ENCODE results near the gene MANEAL. TPM values are rescaled to one million over a fixed set of nuclear protein-coding genes. Genes with fewer than 3 reads are reported as not detected.
A peak's percentile ranks its signal among the peaks of the same experiment; 100 is the strongest.

Gene MANEAL
- total RNA-seq, 6 experiments from 2014 or later, result 3.2 to 9.4 (median 5.4) TPM

GRCh38 chr1:37841652-37842051 is 48.0 kb downstream of the MANEAL start:
- intact Hi-C loops (cut with DNase I), result no loop called here
- Histone ChIP-seq H3K4me1 (peaks cover 0 to 16% (median 7%) of the 10 kb centered on the region in 4 donors), H3K4me3 (no peak overlapping the region), H3K36me3 (peaks cover 0 to 34% (median 9%) of the 10 kb centered on the region in 4 donors), H3K9me3 (no peaks in the 10 kb centered on the region), H3K27ac (no peak overlapping the region), H3K27me3 (no peaks in the 10 kb centered on the region)
- TF ChIP-seq, protein P1, sequence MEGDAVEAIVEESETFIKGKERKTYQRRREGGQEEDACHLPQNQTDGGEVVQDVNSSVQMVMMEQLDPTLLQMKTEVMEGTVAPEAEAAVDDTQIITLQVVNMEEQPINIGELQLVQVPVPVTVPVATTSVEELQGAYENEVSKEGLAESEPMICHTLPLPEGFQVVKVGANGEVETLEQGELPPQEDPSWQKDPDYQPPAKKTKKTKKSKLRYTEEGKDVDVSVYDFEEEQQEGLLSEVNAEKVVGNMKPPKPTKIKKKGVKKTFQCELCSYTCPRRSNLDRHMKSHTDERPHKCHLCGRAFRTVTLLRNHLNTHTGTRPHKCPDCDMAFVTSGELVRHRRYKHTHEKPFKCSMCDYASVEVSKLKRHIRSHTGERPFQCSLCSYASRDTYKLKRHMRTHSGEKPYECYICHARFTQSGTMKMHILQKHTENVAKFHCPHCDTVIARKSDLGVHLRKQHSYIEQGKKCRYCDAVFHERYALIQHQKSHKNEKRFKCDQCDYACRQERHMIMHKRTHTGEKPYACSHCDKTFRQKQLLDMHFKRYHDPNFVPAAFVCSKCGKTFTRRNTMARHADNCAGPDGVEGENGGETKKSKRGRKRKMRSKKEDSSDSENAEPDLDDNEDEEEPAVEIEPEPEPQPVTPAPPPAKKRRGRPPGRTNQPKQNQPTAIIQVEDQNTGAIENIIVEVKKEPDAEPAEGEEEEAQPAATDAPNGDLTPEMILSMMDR (IDR thresholded peaks at IDR 0.05), result no peak
- no peak for TF ChIP-seq POLR2A (IDR thresholded peaks at IDR 0.05)
- 83% methylated on average over 3 of the region's 3 CpGs for WGBS (ENCODE audit: insufficient coverage, low coverage, low lambda C conversion rate, missing lambda C conversion rate)
- DNase-seq, result no peak
- ATAC-seq, result no peak

DNA sequence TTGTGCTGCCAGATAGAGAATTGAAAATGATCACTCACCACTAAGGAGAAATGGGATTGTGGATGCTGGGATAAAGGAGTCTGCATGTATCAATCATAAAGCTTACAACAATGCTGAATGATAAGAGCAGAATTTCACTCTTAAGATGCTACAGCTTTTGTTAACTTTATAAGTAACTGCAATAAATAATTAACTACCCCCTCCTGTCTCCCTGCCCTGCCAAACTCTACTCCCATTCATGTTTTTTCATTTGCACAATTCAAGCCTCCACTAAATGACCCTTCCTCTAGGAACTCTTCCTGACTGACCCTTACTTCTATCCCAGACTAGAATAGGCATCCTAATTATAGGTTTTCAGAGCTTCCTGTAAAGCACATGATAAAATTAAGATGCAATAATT is 50.9 kb downstream of the MANEAL start:
- DNase-seq, result no peak
- no peaks in the 10 kb centered on the region for H3K27me3 ChIP-seq
- no peak overlapping the region for H3K4me3 ChIP-seq
- peaks cover 0 to 8% (median 2%) of the 10 kb centered on the region in 4 donors for H3K36me3 ChIP-seq
- no peaks in the 10 kb centered on the region for H3K9me3 ChIP-seq
- peaks cover 0 to 16% (median 7%) of the 10 kb centered on the region in 4 donors for H3K4me1 ChIP-seq
- TF ChIP-seq POLR2A (IDR thresholded peaks at IDR 0.05), result no peak
- TF ChIP-seq, protein P1 (IDR thresholded peaks at IDR 0.05), result no peak
- ATAC-seq, result peak in 2 of 4 donors; percentile 40 to 43
- H3K27ac ChIP-seq, result no peak overlapping the region
- intact Hi-C loops (cut with DNase I), result no loop called here

- Histone ChIP-seq H3K9me3 (no peaks in the 10 kb centered on the region), H3K27ac (no peak overlapping the region), H3K4me3 (no peak overlapping the region), H3K4me1 (peaks cover 0 to 16% (median 7%) of the 10 kb centered on the region in 4 donors), H3K36me3 (peaks cover 0 to 2% (median 0%) of the 10 kb centered on the region in 4 donors), H3K27me3 (no peaks in the 10 kb centered on the region)
- TF ChIP-seq, protein P1 (IDR thresholded peaks at IDR 0.05), result no peak
- no peak for TF ChIP-seq POLR2A (IDR thresholded peaks at IDR 0.05)
- intact Hi-C loops (cut with DNase I), result no loop called here
- no peak for DNase-seq
- ATAC-seq, result no peak
- 52% methylated on average over 5 of the region's 5 CpGs for WGBS (ENCODE audit: insufficient coverage, low coverage, low lambda C conversion rate, missing lambda C conversion rate)
These were observed 51.5 kb downstream of the MANEAL start for GRCh38 chr1:37845049-37845646.

DNA sequence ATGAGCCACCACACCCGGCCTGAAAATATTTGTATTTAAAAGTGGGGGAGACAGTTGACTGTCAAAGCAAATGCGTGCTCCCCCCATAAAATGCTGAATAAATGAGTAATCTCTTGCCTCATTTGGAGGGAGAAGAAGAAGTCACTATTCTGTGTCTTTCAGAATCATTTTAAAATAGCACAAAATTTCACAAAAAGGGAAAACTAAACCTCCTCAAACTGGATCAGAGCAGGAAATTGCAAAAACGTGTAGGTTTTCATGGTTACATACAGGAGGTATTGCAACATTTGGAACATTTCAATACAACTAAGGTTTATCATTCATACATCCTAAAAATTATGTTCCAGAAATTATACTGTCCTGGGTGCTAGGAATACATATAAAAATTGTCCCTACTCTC is 52.1 kb downstream of the MANEAL start:
- no peak overlapping the region for H3K4me3 ChIP-seq
- DNase-seq, result no peak
- peaks cover 0 to 20% (median 7%) of the 10 kb centered on the region in 4 donors for H3K4me1 ChIP-seq
- H3K9me3 ChIP-seq, result no peaks in the 10 kb centered on the region
- TF ChIP-seq, protein P1 (IDR thresholded peaks at IDR 0.05), result no peak
- ATAC-seq, result no peak
- H3K36me3 ChIP-seq, result no peaks in the 10 kb centered on the region
- intact Hi-C loops (cut with DNase I), result no loop called here
- 57% methylated on average over 3 of the region's 3 CpGs for WGBS (ENCODE audit: insufficient coverage, low coverage, low lambda C conversion rate, missing lambda C conversion rate)
- no peak overlapping the region for H3K27ac ChIP-seq
- H3K27me3 ChIP-seq, result no peaks in the 10 kb centered on the region

Measured in right lobe of liver (tissue), 6 donors.